Measurements from ENCODE around the gene QPCTL. TPM values are rescaled to one million over a fixed set of nuclear protein-coding genes. Genes with fewer than 3 reads are reported as not detected.
A peak's percentile ranks its signal among the peaks of the same experiment; 100 is the strongest.

Gene QPCTL
- total and polyA plus RNA-seq, 2 donors (not counting 1 experiment from before 2014, with no cell fraction given): 9.4 to 50.9 TPM

GRCh38 chr19:45752639-45753038, 60.2 kb downstream of the QPCTL start:
- no peak overlapping the region for H3K4me3 ChIP-seq (ENCODE audit: control extremely low read depth in 1 of 5, extremely low read depth in 1 of 5, insufficient read depth in 1 of 5, low read depth in 2 of 5, low read length in 4 of 5)
- Mint-ChIP-seq H3K9me3 (ENCODE audit: insufficient read depth) (no peaks in the 10 kb centered on the region), H3K27me3 (peaks cover 6% of the 10 kb centered on the region), H3K4me1 (no peaks in the 10 kb centered on the region), H3K27ac (no peak overlapping the region), H3K4me3 (no peak overlapping the region)
- WGBS (ENCODE audit: insufficient coverage): 92% methylated on average over 6 of the region's 12 CpGs
- ATAC-seq (ENCODE audit: low read depth): no peak
- no peaks in the 10 kb centered on the region for H3K4me1 ChIP-seq (ENCODE audit: control insufficient read depth in 2 of 2, insufficient read depth in 2 of 2, low read length in 2 of 2)
- no peak for DNase-seq
- CTCF ChIA-PET: no interaction called here
- no peak overlapping the region for H3K9ac ChIP-seq (ENCODE audit: low read length)
- intact Hi-C loops (cut with micrococcal nuclease): no loop called here
- no peaks in the 10 kb centered on the region for H4K20me1 ChIP-seq (ENCODE audit: control insufficient read depth, insufficient read depth, low read length, poor library complexity, severe bottlenecking)
- H3K79me2 ChIP-seq (ENCODE audit: control insufficient read depth, insufficient read depth, low read length): no peaks in the 10 kb centered on the region
- POLR2A ChIA-PET: no interaction called here
- no peak overlapping the region for H3K4me2 ChIP-seq (replicated peaks; ENCODE audit: low read depth, low read length, poor library complexity, severe bottlenecking)
- no peak overlapping the region for H3K27ac ChIP-seq (ENCODE audit: low read length in 2 of 2)
- H2AFZ ChIP-seq (ENCODE audit: insufficient read depth, low read depth, low read length, poor library complexity, severe bottlenecking): no peak overlapping the region
- TF ChIP-seq CTCF (IDR thresholded peaks at IDR 0.05): no peak
- TF ChIP-seq EZH2 (IDR thresholded peaks at IDR 0.05; ENCODE audit: borderline replicate concordance, insufficient read depth, low read depth, low read length, poor library complexity, severe bottlenecking): no peak
- H3K9me3 ChIP-seq (ENCODE audit: control extremely low read depth in 1 of 3, control insufficient read depth in 2 of 3, insufficient read depth in 1 of 3, low read length in 2 of 3): no peaks in the 10 kb centered on the region
- no peaks in the 10 kb centered on the region for H3K36me3 ChIP-seq (replicated peaks in 1 of 2; ENCODE audit: control extremely low read depth in 1 of 2, control insufficient read depth in 1 of 2, extremely low read depth in 1 of 2, insufficient read depth in 2 of 2, low read length in 1 of 2)
- peaks cover 0 to 2% (median 0%) of the 10 kb centered on the region in 4 experiments for H3K27me3 ChIP-seq (replicated peaks in 1 of 4; ENCODE audit: control extremely low read depth in 1 of 4, control insufficient read depth in 3 of 4, insufficient read depth in 4 of 4, low read length in 3 of 4)

- peaks cover 6% of the 10 kb centered on the region for H3K27me3 Mint-ChIP-seq
- H3K4me3 Mint-ChIP-seq: no peak overlapping the region
- H3K4me1 Mint-ChIP-seq: no peaks in the 10 kb centered on the region
- no peak for DNase-seq
- Histone ChIP-seq H4K20me1 (ENCODE audit: control insufficient read depth, insufficient read depth, low read length, poor library complexity, severe bottlenecking) (no peaks in the 10 kb centered on the region), H3K9ac (ENCODE audit: low read length) (no peak overlapping the region), H2AFZ (ENCODE audit: insufficient read depth, low read depth, low read length, poor library complexity, severe bottlenecking) (no peak overlapping the region), H3K4me3 (ENCODE audit: control extremely low read depth in 1 of 5, extremely low read depth in 1 of 5, insufficient read depth in 1 of 5, low read depth in 2 of 5, low read length in 4 of 5) (no peak overlapping the region), H3K36me3 (replicated peaks in 1 of 2; ENCODE audit: control extremely low read depth in 1 of 2, control insufficient read depth in 1 of 2, extremely low read depth in 1 of 2, insufficient read depth in 2 of 2, low read length in 1 of 2) (no peaks in the 10 kb centered on the region), H3K4me1 (ENCODE audit: control insufficient read depth in 2 of 2, insufficient read depth in 2 of 2, low read length in 2 of 2) (no peaks in the 10 kb centered on the region), H3K79me2 (ENCODE audit: control insufficient read depth, insufficient read depth, low read length) (no peaks in the 10 kb centered on the region), H3K27ac (ENCODE audit: low read length in 2 of 2) (no peak overlapping the region), H3K27me3 (replicated peaks in 1 of 4; ENCODE audit: control extremely low read depth in 1 of 4, control insufficient read depth in 3 of 4, insufficient read depth in 4 of 4, low read length in 3 of 4) (peaks cover 0 to 2% (median 0%) of the 10 kb centered on the region in 4 experiments), H3K9me3 (ENCODE audit: control extremely low read depth in 1 of 3, control insufficient read depth in 2 of 3, insufficient read depth in 1 of 3, low read length in 2 of 3) (no peaks in the 10 kb centered on the region), H3K4me2 (replicated peaks; ENCODE audit: low read depth, low read length, poor library complexity, severe bottlenecking) (no peak overlapping the region)
- POLR2A ChIA-PET: no interaction called here
- no peak for ATAC-seq (ENCODE audit: low read depth)
- intact Hi-C loops (cut with micrococcal nuclease): no loop called here
- TF ChIP-seq EZH2 (IDR thresholded peaks at IDR 0.05; ENCODE audit: borderline replicate concordance, insufficient read depth, low read depth, low read length, poor library complexity, severe bottlenecking): no peak
- no peak for TF ChIP-seq CTCF (IDR thresholded peaks at IDR 0.05)
- H3K27ac Mint-ChIP-seq: no peak overlapping the region
- 67% methylated on average over 5 of the region's 6 CpGs for WGBS (ENCODE audit: insufficient coverage)
- CTCF ChIA-PET: no interaction called here
- H3K9me3 Mint-ChIP-seq (ENCODE audit: insufficient read depth): no peaks in the 10 kb centered on the region
These were observed 61.1 kb downstream of the QPCTL start for GRCh38 chr19:45753548-45753947.

Small RNA genes within 50 kb of the gene (small RNA-seq; reads per million reads assigned to genes)
- 2.3 reads per million, percentile 25 among the genes with 10 or more reads in this experiment for gene MIR642A (ENCODE audit: insufficient read length, low read depth, low replicate concordance)
- gene RN7SL836P (ENCODE audit: insufficient read length, low read depth, low replicate concordance): not detected

Other genes starting within 250 kb of the QPCTL start
- 39.6 and 40.9 TPM in 2 replicates for gene FOSB, start 224.7 kb upstream of the QPCTL start, total RNA-seq
- 1,887 and 2,860 TPM in 2 replicates for gene FOSB, start 224.7 kb upstream of the QPCTL start, polyA plus RNA-seq
- 0.76 and 3.0 TPM in 2 replicates for gene RTN2, start 195.6 kb upstream of the QPCTL start, total RNA-seq
- gene RTN2, start 195.6 kb upstream of the QPCTL start, polyA plus RNA-seq: 1.1 and 2.4 TPM in 2 replicates
- 2.6 and 2.7 TPM in 2 replicates for gene PPM1N, start 194.2 kb upstream of the QPCTL start, total RNA-seq
- 6.5 and 6.8 TPM in 2 replicates for gene PPM1N, start 194.2 kb upstream of the QPCTL start, polyA plus RNA-seq
- 108 TPM in 2 replicates for gene VASP, start 185.2 kb upstream of the QPCTL start, total RNA-seq
- gene VASP, start 185.2 kb upstream of the QPCTL start, polyA plus RNA-seq: 67.4 and 79.5 TPM in 2 replicates
- gene OPA3, start 107.9 kb upstream of the QPCTL start, total RNA-seq: 11.2 and 11.4 TPM in 2 replicates
- 6.2 and 7.3 TPM in 2 replicates for gene OPA3, start 107.9 kb upstream of the QPCTL start, polyA plus RNA-seq
- gene GPR4, start 90.5 kb upstream of the QPCTL start, total RNA-seq: not detected in 2 replicates
- gene GPR4, start 90.5 kb upstream of the QPCTL start, polyA plus RNA-seq: not detected in 2 replicates
- gene EML2, start 53.3 kb upstream of the QPCTL start, total RNA-seq: 88.5 and 102 TPM in 2 replicates
- gene EML2, start 53.3 kb upstream of the QPCTL start, polyA plus RNA-seq: 75.0 and 83.0 TPM in 2 replicates
- gene GIPR, start 24.4 kb upstream of the QPCTL start, total RNA-seq: 2.3 and 2.9 TPM in 2 replicates
- gene GIPR, start 24.4 kb upstream of the QPCTL start, polyA plus RNA-seq: 0.43 and 2.3 TPM in 2 replicates
- 353 and 368 TPM in 2 replicates for gene SNRPD2, start 713 bp upstream of the QPCTL start, total RNA-seq
- 241 and 281 TPM in 2 replicates for gene SNRPD2, start 713 bp upstream of the QPCTL start, polyA plus RNA-seq
- 43.7 and 44.5 TPM in 2 replicates for gene FBXO46, start 38.2 kb downstream of the QPCTL start, total RNA-seq
- gene FBXO46, start 38.2 kb downstream of the QPCTL start, polyA plus RNA-seq: 19.1 and 19.9 TPM in 2 replicates
- gene MEIOSIN, start 40.8 kb downstream of the QPCTL start, total RNA-seq: not detected in 2 replicates
- not detected in 2 replicates for gene MEIOSIN, start 40.8 kb downstream of the QPCTL start, polyA plus RNA-seq
- 2.1 and 2.4 TPM in 2 replicates for gene SIX5, start 76.6 kb downstream of the QPCTL start, total RNA-seq
- 1.4 and 1.5 TPM in 2 replicates for gene SIX5, start 76.6 kb downstream of the QPCTL start, polyA plus RNA-seq
- gene DMPK, start 89.8 kb downstream of the QPCTL start, total RNA-seq: 58.3 and 63.0 TPM in 2 replicates
- 28.7 and 41.1 TPM in 2 replicates for gene DMPK, start 89.8 kb downstream of the QPCTL start, polyA plus RNA-seq
- gene DMWD, start 100.2 kb downstream of the QPCTL start, total RNA-seq: 86.4 and 91.2 TPM in 2 replicates
- 22.5 and 25.1 TPM in 2 replicates for gene DMWD, start 100.2 kb downstream of the QPCTL start, polyA plus RNA-seq
- gene RSPH6A, start 122.6 kb downstream of the QPCTL start, total RNA-seq: 0.62 and 0.73 TPM in 2 replicates
- gene RSPH6A, start 122.6 kb downstream of the QPCTL start, polyA plus RNA-seq: 0.03 TPM in 1 of 2 replicates, not detected in the other
- 131 and 138 TPM in 2 replicates for gene SYMPK, start 170.5 kb downstream of the QPCTL start, total RNA-seq
- 107 and 119 TPM in 2 replicates for gene SYMPK, start 170.5 kb downstream of the QPCTL start, polyA plus RNA-seq
- not detected in 2 replicates for gene FOXA3, start 171.7 kb downstream of the QPCTL start, total RNA-seq
- gene FOXA3, start 171.7 kb downstream of the QPCTL start, polyA plus RNA-seq: not detected in 2 replicates
- gene IRF2BP1, start 193.5 kb downstream of the QPCTL start, total RNA-seq: 32.9 and 33.9 TPM in 2 replicates
- gene IRF2BP1, start 193.5 kb downstream of the QPCTL start, polyA plus RNA-seq: 10.9 and 14.9 TPM in 2 replicates
- 10.7 and 12.1 TPM in 2 replicates for gene MYPOP, start 209.9 kb downstream of the QPCTL start, total RNA-seq
- 5.1 and 5.7 TPM in 2 replicates for gene MYPOP, start 209.9 kb downstream of the QPCTL start, polyA plus RNA-seq
- gene NANOS2, start 222.1 kb downstream of the QPCTL start, total RNA-seq: not detected in 2 replicates
- not detected in 2 replicates for gene NANOS2, start 222.1 kb downstream of the QPCTL start, polyA plus RNA-seq

Data from B cell (primary cell).